Mesendoderm (in vitro differentiated cells): ENCODE results near the gene INO80.
A peak's percentile ranks its signal among the peaks of the same experiment; 100 is the strongest.

ENCODE experiments used
- DNase-seq: peaks from one replicate; pipeline ENCODE4 v3.0.0; 2013
- H2AK5ac ChIP-seq: 2 replicates; pipeline ENCODE4 v1.6.1; 2013; ENCODE audit warnings: low read length, inconsistent platforms
- H2BK120ac ChIP-seq: 2 replicates; pipeline ENCODE4 v1.6.1; 2013; ENCODE audit warnings: low read depth, mild to moderate bottlenecking, low read length, moderate library complexity, mixed read lengths
- H2BK15ac ChIP-seq: replicated peaks from 2 replicates; pipeline ENCODE4 v1.6.1; 2013; ENCODE audit warnings: low read depth, mild to moderate bottlenecking, moderate library complexity
- H2BK5ac ChIP-seq: 2 replicates; pipeline ENCODE4 v1.6.1; 2013; ENCODE audit warnings: low read length, inconsistent platforms
- H3K18ac ChIP-seq: 2 replicates; pipeline ENCODE4 v1.6.1; 2013; ENCODE audit warnings: mild to moderate bottlenecking, low read length, mixed read lengths
- H3K23ac ChIP-seq: one replicate; pipeline ENCODE4 v1.6.1; 2013; ENCODE audit warnings: low read length
- H3K27ac ChIP-seq: 2 replicates; pipeline ENCODE4 v1.5.1; 2013; ENCODE audit warnings: low read depth, mild to moderate bottlenecking, inconsistent platforms, low read length, moderate library complexity
- H3K27me3 ChIP-seq: 2 replicates; pipeline ENCODE4 v1.6.1; 2013; ENCODE audit warnings: low read length, control low read depth, mild to moderate bottlenecking, inconsistent platforms; ENCODE audit not compliant: insufficient read depth, poor library complexity
- H3K36me3 ChIP-seq: 2 replicates; pipeline ENCODE4 v1.6.1; 2013; ENCODE audit warnings: low read length, inconsistent platforms; ENCODE audit not compliant: control insufficient read depth, insufficient read depth
- H3K4ac ChIP-seq: one replicate; pipeline ENCODE4 v1.6.1; 2013; ENCODE audit warnings: low read depth, mild to moderate bottlenecking, low read length, moderate library complexity
- H3K4me1 ChIP-seq: 2 replicates; pipeline ENCODE4 v1.6.1; 2013; ENCODE audit warnings: low read depth, low read length, inconsistent platforms; ENCODE audit not compliant: control insufficient read depth
- H3K4me2 ChIP-seq: 2 replicates; pipeline ENCODE4 v1.6.1; 2013; ENCODE audit warnings: low read length
- H3K4me3 ChIP-seq: 2 replicates; pipeline ENCODE4 v1.5.1; 2013; ENCODE audit warnings: mild to moderate bottlenecking, low read length
- H3K56ac ChIP-seq: one replicate; pipeline ENCODE4 v1.6.1; 2013; ENCODE audit warnings: low read length
- H3K79me1 ChIP-seq: 2 replicates; pipeline ENCODE4 v1.6.1; 2013; ENCODE audit warnings: low read length, inconsistent platforms
- H3K79me2 ChIP-seq: 2 replicates; pipeline ENCODE4 v1.6.1; 2013; ENCODE audit warnings: mild to moderate bottlenecking, low read length; ENCODE audit not compliant: control insufficient read depth, insufficient read depth
- H3K9ac ChIP-seq: 2 replicates; pipeline ENCODE4 v1.6.1; 2013; ENCODE audit warnings: low read length, inconsistent platforms
- H4K5ac ChIP-seq: one replicate; pipeline ENCODE4 v1.6.1; 2013; ENCODE audit warnings: low read length
- H4K8ac ChIP-seq: one replicate; pipeline ENCODE4 v1.6.1; 2013; ENCODE audit warnings: low read depth, mild to moderate bottlenecking, control low read depth, low read length, moderate library complexity
- WGBS: extraction: QIAGEN DNeasy Blood & Tissue Kit; methylation state at CpG from one replicate; pipeline ENCODE4 v1.1.7; 2013; ENCODE audit warnings: low lambda C conversion rate, missing lambda C conversion rate; ENCODE audit not compliant: insufficient coverage; ENCODE audit errors: extremely low coverage; 5-methylcytosine and 5-hydroxymethylcytosine counted together

Gene INO80

GRCh38 chr15:40992241-40992741 is 123.8 kb downstream of the INO80 start:
- Histone ChIP-seq H3K9ac (no peak overlapping the region), H3K4me1 (no peaks in the 10 kb centered on the region), H3K18ac (no peak overlapping the region), H3K23ac (no peak overlapping the region), H2BK5ac (no peak overlapping the region), H3K79me2 (no peaks in the 10 kb centered on the region), H4K5ac (no peak overlapping the region), H4K8ac (no peak overlapping the region), H3K4me3 (no peak overlapping the region), H2BK15ac (no peak overlapping the region), H3K27me3 (no peaks in the 10 kb centered on the region), H3K4me2 (no peak overlapping the region), H3K36me3 (peaks cover 1% of the 10 kb centered on the region), H3K4ac (no peak overlapping the region), H3K56ac (no peak overlapping the region), H2BK120ac (no peak overlapping the region), H2AK5ac (no peak overlapping the region), H3K79me1 (no peaks in the 10 kb centered on the region), H3K27ac (no peak overlapping the region)
- WGBS: no CpG with 5 or more reads among the region's 1 CpG
- DNase-seq: no peak

- Histone ChIP-seq H4K5ac (no peak overlapping the region), H3K18ac (no peak overlapping the region), H3K27ac (no peak overlapping the region), H3K79me2 (no peaks in the 10 kb centered on the region), H3K4me1 (no peaks in the 10 kb centered on the region), H3K56ac (no peak overlapping the region), H2BK120ac (no peak overlapping the region), H3K27me3 (no peaks in the 10 kb centered on the region), H3K4ac (no peak overlapping the region), H3K4me2 (no peak overlapping the region), H3K4me3 (no peak overlapping the region), H4K8ac (no peak overlapping the region), H3K36me3 (peaks cover 1% of the 10 kb centered on the region), H2BK5ac (no peak overlapping the region), H3K23ac (no peak overlapping the region), H3K9ac (no peak overlapping the region), H3K79me1 (no peaks in the 10 kb centered on the region), H2AK5ac (no peak overlapping the region), H2BK15ac (no peak overlapping the region)
- peak; percentile 47 for DNase-seq
- WGBS: no CpG with 5 or more reads among the region's 3 CpGs
Measured at GRCh38 chr15:40991355-40991754, 124.7 kb downstream of the INO80 start.

- Histone ChIP-seq H3K4me2 (no peak overlapping the region), H3K23ac (no peak overlapping the region), H3K4me1 (no peaks in the 10 kb centered on the region), H3K18ac (no peak overlapping the region), H3K56ac (no peak overlapping the region), H3K4me3 (no peak overlapping the region), H3K27ac (no peak overlapping the region), H3K36me3 (peaks cover 3% of the 10 kb centered on the region), H4K5ac (no peak overlapping the region), H2BK15ac (no peak overlapping the region), H3K27me3 (no peaks in the 10 kb centered on the region), H3K79me1 (no peaks in the 10 kb centered on the region), H4K8ac (no peak overlapping the region), H3K4ac (no peak overlapping the region), H2BK120ac (no peak overlapping the region), H2BK5ac (no peak overlapping the region), H2AK5ac (no peak overlapping the region), H3K9ac (no peak overlapping the region), H3K79me2 (no peaks in the 10 kb centered on the region)
- no CpG with 5 or more reads among the region's 1 CpG for WGBS
- no peak for DNase-seq
Measured at GRCh38 chr15:40990789-40991188, 125.3 kb downstream of the INO80 start.

GRCh38 chr15:40990080-40990479 is 126.0 kb downstream of the INO80 start:
- Histone ChIP-seq H2BK5ac (no peak overlapping the region), H3K18ac (no peak overlapping the region), H3K36me3 (peaks cover 2% of the 10 kb centered on the region), H3K4me1 (no peaks in the 10 kb centered on the region), H3K79me2 (no peaks in the 10 kb centered on the region), H3K4ac (no peak overlapping the region), H3K4me2 (no peak overlapping the region), H3K27ac (no peak overlapping the region), H2BK120ac (no peak overlapping the region), H3K79me1 (no peaks in the 10 kb centered on the region), H2AK5ac (no peak overlapping the region), H2BK15ac (no peak overlapping the region), H3K9ac (no peak overlapping the region), H3K23ac (no peak overlapping the region), H4K8ac (no peak overlapping the region), H3K4me3 (no peak overlapping the region), H3K27me3 (no peaks in the 10 kb centered on the region), H3K56ac (no peak overlapping the region), H4K5ac (no peak overlapping the region)
- no peak for DNase-seq

- Histone ChIP-seq H2BK5ac (no peak overlapping the region), H4K5ac (no peak overlapping the region), H3K79me1 (no peaks in the 10 kb centered on the region), H3K23ac (no peak overlapping the region), H4K8ac (no peak overlapping the region), H3K27me3 (no peaks in the 10 kb centered on the region), H3K79me2 (no peaks in the 10 kb centered on the region), H3K18ac (no peak overlapping the region), H3K4me1 (no peaks in the 10 kb centered on the region), H3K27ac (no peak overlapping the region), H3K36me3 (peaks cover 9% of the 10 kb centered on the region), H3K56ac (no peak overlapping the region), H3K4me3 (no peak overlapping the region), H2BK120ac (no peak overlapping the region), H3K4me2 (no peak overlapping the region), H2AK5ac (no peak overlapping the region), H3K4ac (no peak overlapping the region), H3K9ac (no peak overlapping the region), H2BK15ac (no peak overlapping the region)
- WGBS: no CpG with 5 or more reads among the region's 4 CpGs
- no peak for DNase-seq
Measured at GRCh38 chr15:40988156-40988555, 127.9 kb downstream of the INO80 start.

GRCh38 chr15:40986820-40987219 is 129.3 kb downstream of the INO80 start:
- H3K27me3 ChIP-seq: no peaks in the 10 kb centered on the region
- H2BK120ac ChIP-seq: no peak overlapping the region
- no peak overlapping the region for H3K4me2 ChIP-seq
- WGBS: no CpG with 5 or more reads among the region's 7 CpGs
- H3K18ac ChIP-seq: no peak overlapping the region
- no peaks in the 10 kb centered on the region for H3K4me1 ChIP-seq
- no peak overlapping the region for H3K9ac ChIP-seq
- no peak overlapping the region for H3K23ac ChIP-seq
- H4K5ac ChIP-seq: no peak overlapping the region
- no peak overlapping the region for H3K27ac ChIP-seq
- H2BK15ac ChIP-seq: no peak overlapping the region
- no peak for DNase-seq
- H3K4me3 ChIP-seq: no peak overlapping the region
- H3K56ac ChIP-seq: no peak overlapping the region
- H4K8ac ChIP-seq: no peak overlapping the region
- peaks cover 10% of the 10 kb centered on the region for H3K36me3 ChIP-seq
- H3K79me2 ChIP-seq: no peaks in the 10 kb centered on the region
- no peaks in the 10 kb centered on the region for H3K79me1 ChIP-seq
- H2AK5ac ChIP-seq: no peak overlapping the region
- H2BK5ac ChIP-seq: no peak overlapping the region
- H3K4ac ChIP-seq: no peak overlapping the region
